ENCODE data around the gene PPP1R3E. TPM values are rescaled to one million over a fixed set of nuclear protein-coding genes. Genes with fewer than 3 reads are reported as not detected.

PPP1R3E gene, protein sequence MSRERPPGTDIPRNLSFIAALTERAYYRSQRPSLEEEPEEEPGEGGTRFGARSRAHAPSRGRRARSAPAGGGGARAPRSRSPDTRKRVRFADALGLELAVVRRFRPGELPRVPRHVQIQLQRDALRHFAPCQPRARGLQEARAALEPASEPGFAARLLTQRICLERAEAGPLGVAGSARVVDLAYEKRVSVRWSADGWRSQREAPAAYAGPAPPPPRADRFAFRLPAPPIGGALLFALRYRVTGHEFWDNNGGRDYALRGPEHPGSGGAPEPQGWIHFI
- 23.5 and 26.6 TPM in 2 replicates for total RNA-seq

DNA sequence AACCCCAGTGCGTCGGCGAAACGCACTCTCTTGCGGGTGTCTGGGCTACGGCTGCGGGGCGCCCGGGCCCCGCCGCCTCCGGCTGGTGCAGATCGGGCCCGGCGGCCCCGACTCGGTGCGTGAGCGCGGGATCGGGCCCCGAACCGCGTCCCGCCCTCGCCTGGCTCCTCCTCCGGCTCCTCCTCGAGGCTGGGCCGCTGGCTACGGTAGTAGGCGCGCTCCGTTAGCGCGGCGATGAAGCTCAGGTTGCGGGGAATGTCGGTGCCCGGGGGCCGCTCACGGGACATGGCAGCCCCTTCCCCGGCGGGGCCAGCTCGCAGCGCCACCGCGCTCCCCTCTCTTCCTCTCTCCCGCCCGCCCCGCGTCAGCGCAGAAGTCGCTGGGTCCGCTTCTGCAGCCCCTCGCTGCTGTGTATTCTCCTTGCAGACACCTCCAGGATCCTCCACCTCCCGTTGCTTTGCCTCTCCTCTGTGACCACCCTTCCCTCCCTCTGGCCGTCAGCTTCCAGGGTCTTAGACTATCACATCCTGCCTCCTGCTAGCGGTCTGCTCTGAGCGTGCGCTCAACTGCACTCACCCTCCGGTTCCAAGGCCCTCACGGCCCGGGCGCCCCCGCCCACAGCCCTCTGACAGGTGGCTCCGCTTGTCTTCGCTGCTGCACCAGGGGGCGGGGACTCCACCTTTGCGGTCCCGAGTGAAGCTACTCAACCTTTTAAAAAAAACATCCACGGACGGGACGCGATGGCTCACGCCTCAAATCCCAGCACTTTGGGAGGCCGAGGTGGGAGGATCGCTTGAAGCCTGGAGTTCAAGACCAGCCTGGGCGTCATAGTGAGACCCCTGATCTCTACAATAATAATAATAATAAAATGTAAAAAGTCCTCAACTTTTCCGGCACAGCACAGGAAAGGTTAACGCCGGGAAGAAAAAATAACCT is at the start of gene PPP1R3E:
PPP1R3E (minus strand) TSS at position 570 of the 936 bp plus-strand sequence; CDS start at position 287, 283 bp downstream.
- intact Hi-C loops (cut with micrococcal nuclease), result loop anchor here (1.0 to 10.0 kb wide), 5 partner anchors 473 to 1920 kb away; partner anchors contain the start of genes EMC9, METTL3, MRPL52 and PSME2

DNA sequence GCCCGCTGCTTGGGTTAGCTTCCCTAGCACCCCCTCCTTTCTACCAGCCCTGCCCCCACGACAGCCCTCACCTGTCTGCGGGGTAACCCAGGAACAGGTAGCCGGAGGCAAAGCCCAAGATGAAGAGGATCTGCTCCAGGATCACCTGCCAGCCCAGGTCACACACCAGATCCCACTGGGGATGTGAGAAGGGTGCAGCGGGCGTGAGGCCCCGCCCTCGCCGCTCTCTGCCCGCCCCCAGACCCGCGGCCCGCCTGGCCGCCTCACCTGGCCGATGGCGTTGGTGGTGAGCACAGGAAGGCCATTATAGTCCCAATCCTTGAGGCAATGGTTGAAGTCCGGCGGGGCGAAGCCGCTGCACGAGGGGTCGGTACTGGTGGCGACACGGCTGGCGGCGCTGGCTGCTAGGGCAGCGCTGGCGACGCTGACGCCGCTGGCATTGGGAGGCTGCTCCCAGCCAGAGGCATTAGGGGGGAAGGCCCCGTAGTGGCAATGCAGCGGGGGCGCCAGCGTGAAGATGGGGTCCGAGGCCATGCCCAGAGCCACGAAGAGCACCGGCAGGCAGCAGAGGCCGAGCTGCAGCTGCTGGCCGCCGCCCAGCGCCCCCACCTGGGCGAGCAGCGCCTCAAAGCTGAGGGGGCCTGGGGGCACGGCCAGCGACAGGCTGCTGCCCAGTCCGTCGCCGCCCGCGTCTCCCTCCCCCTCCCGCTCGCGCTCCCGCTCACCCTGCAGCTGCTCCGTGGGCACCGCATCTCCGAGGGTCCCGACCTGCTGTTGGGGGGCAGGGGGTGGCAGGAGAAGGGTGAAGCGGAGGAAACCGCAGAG is 49.2 kb upstream of the PPP1R3E start:
- intact Hi-C loops (cut with micrococcal nuclease), result loop anchor here (2.0 kb wide), 1 partner anchor 51 kb away; no protein-coding TSS in a partner anchor

DNA sequence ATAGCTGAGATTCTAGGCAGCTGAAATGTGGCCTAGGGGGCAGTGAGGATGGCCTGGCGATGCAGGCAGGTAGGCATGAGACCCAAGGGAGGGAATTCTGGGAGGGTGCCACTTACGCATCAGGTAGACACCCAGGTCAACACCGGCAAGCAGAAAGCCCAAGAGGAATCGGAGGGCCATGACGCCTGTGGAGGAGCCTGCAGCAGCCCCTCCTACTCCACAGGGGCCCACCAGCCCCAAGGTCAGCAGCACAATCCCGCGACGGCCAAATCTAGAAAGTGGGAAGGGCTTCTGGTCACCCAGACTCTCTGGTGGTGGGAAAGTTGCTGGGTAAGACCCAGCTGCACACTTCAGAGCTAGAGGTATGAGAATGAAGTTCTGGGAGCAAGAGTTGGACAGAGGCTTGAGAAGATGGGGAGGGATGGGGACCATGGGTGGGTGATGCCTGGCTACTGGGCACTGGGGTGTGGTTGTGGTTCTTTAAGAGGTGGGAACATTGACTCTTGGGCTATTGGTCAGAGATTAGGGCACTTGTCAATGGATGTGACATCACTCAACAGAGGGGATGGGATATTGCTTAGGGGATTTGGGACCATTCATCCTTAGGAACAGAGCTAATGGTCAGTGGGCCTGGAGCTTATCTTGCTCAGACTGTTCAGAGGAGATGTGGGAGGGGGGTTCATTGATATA is 46.6 kb upstream of the PPP1R3E start:
- intact Hi-C loops (cut with micrococcal nuclease), result no loop called here

DNA sequence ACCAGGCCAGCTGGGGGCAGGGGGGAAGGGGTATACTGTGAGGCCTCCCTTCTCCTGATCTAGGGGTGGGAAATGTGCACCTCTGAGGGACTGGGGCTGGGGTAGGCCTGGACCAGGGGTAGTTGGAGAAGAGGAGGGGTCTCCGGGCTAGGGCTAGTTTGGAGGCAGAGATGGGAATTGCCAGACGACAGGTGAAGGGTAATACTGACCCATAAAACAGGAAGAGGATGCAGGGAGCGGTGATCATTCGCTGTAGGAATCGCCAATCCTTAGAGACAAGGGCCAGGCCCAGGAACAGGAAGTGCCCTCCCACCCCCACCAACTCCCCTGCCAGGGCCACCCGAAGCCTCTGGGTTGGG is 45.6 kb upstream of the PPP1R3E start:
- intact Hi-C loops (cut with micrococcal nuclease), result no loop called here

DNA sequence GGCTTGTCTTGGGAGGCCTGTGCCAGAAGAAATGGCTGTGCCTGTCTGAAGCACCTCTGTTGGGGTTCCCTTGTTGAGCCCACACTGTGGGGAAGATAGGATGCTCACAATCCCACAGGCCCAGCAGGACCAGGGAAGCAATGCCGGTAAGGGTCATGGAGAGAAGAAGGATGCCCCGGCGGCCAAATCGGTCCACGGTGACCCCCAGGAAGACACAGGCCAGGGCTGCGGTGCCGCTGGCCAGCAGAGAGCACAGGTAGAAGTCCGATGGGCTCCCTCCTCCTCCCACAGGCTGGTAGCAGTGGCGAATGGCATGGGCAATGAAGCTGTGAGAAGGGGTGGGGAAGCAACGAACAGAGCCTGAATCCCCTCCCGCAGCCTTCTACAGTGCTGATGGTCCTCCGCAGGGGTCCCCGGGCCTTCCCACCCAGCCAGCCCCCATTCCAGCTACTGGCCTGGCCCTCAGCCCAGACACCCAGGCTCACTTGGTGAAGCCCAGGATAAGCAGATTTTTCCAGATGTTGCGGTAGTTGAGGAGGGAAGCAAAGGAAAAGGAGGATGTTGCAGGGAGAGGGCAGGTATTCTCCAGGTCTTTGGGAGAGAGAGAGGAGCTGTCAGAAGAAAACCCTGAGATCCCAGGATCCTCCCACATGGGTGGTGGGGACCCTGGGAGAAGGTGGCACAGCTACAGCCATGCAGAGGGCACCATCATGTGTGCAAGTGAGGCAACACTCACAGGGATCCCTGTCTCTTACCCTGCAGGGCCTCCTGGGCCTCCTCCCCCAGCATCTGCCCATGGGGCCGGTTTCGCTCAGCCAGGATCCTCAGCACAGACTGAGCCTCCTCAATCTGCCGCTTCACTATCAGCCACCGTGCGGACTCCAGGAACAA is 45.0 kb upstream of the PPP1R3E start:
- intact Hi-C loops (cut with micrococcal nuclease), result no loop called here

DNA sequence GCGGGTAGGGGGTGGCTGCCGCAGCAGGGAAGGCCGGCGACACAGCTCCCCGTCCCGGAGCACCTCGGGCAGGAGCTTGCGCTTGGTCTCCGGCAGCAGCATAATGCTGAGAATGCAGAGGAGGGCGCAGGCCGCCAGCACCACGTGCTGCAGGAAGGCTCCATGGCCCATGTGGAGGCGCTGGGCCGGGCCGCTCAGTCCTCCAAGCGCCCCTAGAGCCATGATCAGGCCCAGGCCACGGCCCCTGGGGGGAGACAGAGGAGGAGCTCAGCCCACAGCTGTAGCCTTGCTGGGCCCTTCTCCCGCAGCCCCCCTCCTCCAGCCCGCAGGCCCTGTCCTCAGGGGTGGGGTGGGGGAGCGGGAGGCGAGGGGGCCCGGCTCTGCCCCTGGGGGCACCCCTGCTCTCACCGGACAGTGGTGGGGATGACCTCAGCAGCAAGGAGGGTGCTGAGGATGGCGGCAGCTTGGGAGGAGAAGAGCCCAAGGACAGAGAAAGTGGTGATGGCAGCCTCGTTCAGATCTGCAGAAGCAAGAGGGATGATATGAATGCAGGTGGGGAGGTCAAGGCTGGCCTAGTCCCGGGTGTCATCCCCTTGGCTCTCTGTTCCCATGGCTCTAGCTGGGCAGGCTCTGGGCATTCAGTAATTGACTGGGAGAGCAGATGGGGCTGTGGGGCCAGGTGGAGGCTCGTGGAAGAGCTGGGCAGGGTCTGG is 44.2 kb upstream of the PPP1R3E start:
- intact Hi-C loops (cut with micrococcal nuclease), result no loop called here

DNA sequence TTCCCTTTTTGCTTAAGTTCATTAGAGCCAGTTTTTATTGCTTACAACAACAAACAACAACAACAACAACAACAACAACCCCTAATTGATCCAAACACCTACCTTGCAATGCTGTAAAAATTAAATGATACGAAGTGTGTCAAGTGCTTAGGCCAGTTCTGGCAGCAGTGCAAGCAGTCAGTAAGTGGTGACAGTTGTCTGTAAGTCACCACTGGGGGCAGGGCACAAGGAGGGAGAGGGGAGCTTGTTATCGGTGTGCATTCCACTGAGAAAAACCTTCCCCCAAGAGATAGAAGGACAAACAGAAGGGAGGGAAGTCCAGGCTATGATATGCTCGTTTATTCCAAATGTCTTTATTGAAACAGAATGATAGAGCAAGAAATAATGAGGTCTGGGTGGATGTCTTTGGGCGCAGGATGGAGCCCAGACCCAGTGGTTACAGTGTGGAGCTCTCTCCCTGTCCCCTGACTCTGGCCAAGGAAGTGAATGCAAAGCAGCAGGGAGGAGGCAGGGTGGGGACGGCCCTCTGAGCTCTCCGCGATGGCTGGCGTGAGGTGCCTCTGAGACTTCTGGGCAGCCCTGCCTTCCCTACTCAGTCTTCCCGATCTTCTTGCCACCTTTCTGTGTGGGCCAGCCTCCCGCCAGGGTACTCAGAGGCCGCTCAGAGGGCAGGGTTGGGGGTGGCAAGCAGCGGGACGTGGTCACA is 43.5 kb upstream of the PPP1R3E start:
- intact Hi-C loops (cut with micrococcal nuclease), result no loop called here

DNA sequence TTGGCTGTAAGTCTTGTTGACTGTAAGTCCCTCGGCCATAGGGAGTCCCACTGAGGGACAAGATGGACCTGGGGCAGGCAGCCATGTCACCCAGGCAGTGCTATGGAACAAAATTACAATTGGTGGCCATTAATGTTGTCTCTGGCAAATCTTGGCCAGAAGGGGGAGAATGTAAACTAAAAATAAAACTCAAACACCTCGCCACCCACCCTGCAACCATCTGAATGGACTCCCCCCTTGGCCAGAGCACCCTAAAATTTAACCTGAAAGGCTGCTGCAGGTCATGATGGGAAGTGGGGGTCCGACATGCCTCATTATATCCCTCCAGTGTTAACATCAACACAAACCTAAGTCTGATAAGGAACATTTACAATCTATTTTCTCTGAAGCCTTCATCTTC is 41.8 kb upstream of the PPP1R3E start:
- intact Hi-C loops (cut with micrococcal nuclease), result no loop called here

DNA sequence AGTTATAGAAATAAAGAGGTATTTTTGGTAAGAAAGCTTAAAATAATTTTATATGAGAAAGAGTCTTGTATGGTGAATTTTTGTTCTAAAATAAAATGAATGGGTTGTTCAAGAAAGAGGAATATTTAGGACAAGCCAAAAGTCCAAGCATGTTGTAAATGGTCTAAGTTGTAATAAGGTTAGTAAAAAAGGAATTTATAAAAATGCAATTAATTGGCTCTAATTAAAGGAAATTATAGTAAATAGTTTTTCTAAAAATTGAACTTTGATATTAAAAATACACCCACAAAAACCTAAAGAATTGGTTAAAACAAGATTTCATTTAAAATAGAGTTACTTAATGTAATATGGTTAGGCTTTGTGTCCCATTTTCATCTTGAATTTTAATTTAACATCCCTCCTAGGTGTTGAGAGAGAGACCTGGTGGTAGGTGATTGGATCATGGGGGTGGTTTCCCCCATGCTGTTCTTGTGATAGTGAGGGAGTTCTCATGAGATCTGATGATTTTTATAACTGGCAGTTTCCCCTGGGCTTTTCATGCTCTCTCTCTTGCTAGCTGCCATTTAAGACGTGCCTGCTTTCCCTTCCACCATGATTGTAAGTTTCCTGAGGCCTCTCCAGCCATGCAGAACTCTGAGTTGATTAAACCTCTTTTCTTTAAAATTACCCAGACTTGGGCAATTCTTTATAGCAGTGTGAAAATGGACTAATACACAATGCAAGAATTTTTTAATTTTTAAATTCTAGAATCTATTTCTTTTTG is 37.0 kb upstream of the PPP1R3E start:
- intact Hi-C loops (cut with micrococcal nuclease), result no loop called here

DNA sequence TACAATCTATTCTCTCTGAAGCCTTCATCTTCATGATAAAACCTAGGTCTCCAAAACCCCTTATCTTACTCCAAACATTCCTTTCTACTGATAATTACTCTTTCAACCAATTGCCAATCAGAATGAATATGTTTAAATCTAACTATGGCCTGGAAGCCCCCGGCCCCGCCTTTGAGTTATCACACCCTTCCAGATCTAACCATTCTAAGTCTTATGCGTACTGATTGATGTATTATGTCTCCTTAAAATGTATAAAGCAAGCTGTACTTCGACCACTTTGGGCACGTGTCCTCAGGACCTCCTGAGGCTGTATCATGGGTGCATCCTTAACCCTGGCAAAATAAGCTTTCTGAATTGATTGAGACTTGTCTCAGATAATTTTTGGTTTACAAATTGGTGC is 33.0 kb upstream of the PPP1R3E start:
- intact Hi-C loops (cut with micrococcal nuclease), result no loop called here

DNA sequence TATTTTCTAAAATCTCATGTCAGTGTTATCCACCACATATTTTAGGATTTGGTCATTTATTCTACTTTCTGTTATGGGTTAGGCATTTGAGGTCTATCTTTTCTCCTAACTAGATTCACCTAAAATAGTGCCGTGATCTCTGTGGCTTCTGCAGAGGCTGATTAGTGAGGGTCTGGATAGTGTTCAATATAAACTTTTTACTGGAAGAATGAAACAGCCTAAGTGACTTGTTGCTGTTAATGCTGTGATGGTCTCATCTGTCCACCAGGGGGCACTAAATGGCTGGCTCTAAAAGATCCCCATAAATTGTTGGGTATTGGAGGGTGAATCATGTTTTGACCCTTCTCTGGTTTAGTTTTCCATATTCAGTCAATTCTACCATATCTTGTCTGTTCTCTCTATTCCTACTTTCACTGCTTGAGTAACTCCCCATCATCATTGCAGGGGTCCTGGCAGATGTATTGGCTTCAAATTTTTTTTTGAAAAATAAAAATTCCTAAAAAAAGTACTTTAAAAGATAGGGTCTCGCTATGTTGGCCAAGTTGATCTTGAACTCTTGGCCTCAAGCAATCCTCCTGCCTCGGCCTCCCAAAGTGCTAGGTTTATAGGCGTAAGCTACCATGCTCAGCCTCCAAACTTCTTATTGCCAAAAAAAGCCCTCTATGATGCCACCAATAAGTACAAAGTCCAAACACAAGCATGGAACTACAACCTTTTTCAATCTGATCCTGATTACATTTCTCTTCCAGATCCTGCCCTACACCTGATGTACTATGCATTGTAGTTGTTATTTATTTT is 25.5 kb upstream of the PPP1R3E start:
- intact Hi-C loops (cut with micrococcal nuclease), result loop anchor here (1.0 to 10.0 kb wide), 7 partner anchors 52 to 1347 kb away; partner anchors contain the start of genes DAD1 and NGDN

DNA sequence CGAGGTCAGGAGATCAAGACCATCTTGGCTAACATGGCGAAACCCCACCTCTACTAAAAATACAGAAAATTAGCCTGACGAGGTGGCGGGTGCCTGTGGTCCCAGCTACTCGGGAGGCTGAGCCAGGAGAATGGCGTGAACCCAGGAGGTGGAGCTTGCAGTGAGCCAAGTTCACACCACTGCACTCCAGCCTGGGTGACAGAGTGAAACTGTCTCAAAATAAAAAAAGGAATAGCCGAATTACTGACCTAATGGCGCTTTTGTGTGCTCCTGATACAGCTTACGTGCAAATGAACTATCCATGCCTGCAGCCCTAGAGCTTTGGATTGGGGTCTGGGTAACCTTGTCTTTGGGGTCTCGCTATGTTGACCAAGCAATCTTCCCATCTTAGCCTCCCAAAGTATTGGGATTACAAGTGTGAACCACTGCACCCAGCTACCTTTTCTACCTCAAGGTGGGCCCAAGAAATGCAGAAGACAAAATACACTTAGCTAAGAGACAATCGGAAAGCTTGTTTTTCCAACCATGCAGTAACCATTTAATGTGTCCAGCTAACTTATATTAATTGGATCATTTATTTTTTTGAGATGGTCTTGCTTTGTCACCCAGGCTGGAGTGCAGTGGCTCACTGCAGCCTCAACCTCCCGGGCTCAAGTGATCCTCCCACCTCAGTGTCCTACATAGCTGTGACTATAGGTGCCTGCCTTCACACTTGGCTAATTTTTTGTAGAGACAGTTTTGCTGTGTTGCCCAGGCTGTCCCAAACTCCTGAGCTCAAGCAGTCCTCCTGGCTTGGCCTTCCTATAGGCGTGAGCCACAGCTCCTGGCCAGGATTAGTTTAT is 24.1 kb upstream of the PPP1R3E start:
- intact Hi-C loops (cut with micrococcal nuclease), result loop anchor here (10.0 kb wide), 2 partner anchors 742 to 1348 kb away; partner anchors contain the start of gene DAD1

DNA sequence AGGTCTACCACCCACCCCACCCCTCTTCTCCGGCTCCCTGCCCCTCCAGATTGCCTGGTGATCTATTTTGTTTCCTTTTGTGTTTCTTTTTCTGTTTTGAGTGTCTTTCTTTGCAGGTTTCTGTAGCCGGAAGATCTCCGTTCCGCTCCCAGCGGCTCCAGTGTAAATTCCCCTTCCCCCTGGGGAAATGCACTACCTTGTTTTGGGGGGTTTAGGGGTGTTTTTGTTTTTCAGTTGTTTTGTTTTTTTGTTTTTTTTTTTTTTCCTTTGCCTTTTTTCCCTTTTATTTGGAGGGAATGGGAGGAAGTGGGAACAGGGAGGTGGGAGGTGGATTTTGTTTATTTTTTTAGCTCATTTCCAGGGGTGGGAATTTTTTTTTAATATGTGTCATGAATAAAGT is 23.1 kb upstream of the PPP1R3E start:
- intact Hi-C loops (cut with micrococcal nuclease), result loop anchor here (10.0 kb wide), 2 partner anchors 741 to 1349 kb away; partner anchors contain the start of gene DAD1

DNA sequence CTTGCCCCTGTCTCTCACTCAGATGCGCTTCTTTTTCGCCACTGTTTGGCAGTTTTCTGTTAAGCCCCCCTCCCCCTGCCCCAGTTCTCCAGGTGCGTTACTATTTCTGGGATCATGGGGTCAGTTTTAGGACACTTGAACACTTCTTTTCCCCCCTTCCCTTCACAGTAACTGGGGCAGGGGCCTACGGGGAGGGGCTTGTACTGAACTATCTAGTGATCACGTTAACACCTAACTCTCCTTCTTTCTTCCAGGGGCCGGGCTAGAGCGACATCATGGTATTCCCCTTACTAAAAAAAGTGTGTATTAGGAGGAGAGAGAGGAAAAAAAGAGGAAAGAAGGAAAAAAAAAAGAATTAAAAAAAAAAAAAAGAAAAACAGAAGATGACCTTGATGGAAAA is 22.3 kb upstream of the PPP1R3E start:
- intact Hi-C loops (cut with micrococcal nuclease), result loop anchor here (5.0 to 10.0 kb wide), 5 partner anchors 453 to 1350 kb away; partner anchors contain the start of genes CHMP4A, DAD1, LRP10 and SDR39U1

DNA sequence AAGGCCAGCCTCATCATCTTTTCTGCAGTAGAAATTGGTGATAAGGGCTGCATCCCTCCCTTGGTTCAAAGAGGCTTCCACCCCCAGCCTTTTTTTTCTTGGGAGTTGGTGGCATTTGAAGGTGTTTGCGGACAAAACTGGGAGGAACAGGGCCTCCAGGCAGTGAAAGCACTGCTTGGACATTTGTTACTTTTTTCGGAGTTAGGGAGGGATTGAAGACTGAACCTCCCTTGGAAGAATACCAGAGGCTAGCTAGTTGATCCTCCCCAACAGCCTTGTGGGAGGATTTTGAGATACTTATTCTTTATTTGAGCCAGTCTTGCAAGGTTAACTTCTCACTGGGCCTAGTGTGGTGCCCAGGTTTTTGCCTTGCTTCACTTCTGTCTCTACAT is 21.8 kb upstream of the PPP1R3E start:
- intact Hi-C loops (cut with micrococcal nuclease), result loop anchor here (5.0 to 10.0 kb wide), 5 partner anchors 452 to 1350 kb away; partner anchors contain the start of genes CHMP4A, DAD1, LRP10 and SDR39U1
